ENCODE measurements around the gene LSAMP. TPM values are rescaled to one million over a fixed set of nuclear protein-coding genes. Genes with fewer than 3 reads are reported as not detected.

The LSAMP gene
- total RNA-seq, 1 experiment from 2014 or later, result 10.1 TPM

GRCh38 chr3:115989684-115990421 lies 455.4 kb downstream of the LSAMP start:
- CTCF ChIA-PET, result no interaction called here
- Histone ChIP-seq H3K27me3 (replicated peaks; ENCODE audit: insufficient read depth, low read depth, low read length, poor library complexity) (no peaks in the 10 kb centered on the region), H3K36me3 (ENCODE audit: insufficient read depth, low read length, poor library complexity, severe bottlenecking) (no peaks in the 10 kb centered on the region), H3K4me3 (ENCODE audit: low read depth, low read length, poor library complexity, severe bottlenecking) (no peak overlapping the region), H3K27ac (ENCODE audit: low read depth, low read length, poor library complexity, severe bottlenecking) (peak overlapping the region; percentile 17), H3K4me1 (ENCODE audit: insufficient read depth, low read length, poor library complexity, severe bottlenecking) (peaks cover 28% of the 10 kb centered on the region), H3K9me3 (ENCODE audit: low read depth, low read length, poor library complexity, severe bottlenecking) (peaks cover 4% of the 10 kb centered on the region)
- TF ChIP-seq CTCF (conservative IDR thresholded peaks at IDR 0.05; ENCODE audit: low read depth, low read length), result no peak
- TF ChIP-seq EZH2 (IDR thresholded peaks at IDR 0.05; ENCODE audit: borderline replicate concordance, low read depth, low read length, poor library complexity, severe bottlenecking), result no peak
- POLR2A ChIA-PET (ENCODE audit: low non-redundant PET), result no interaction called here
- no TSS peak for BruUV-seq (replicated peaks)
- intact Hi-C loops (cut with micrococcal nuclease; ENCODE audit: unreplicated experiment), result loop anchor here (10.0 kb wide), 1 partner anchor 455 kb away; the partner anchor contains the start of gene LSAMP
- peak; percentile 41 for DNase-seq (ENCODE audit: low spot score)

GRCh38 chr3:115986555-115987207 lies 458.6 kb downstream of the LSAMP start:
- TF ChIP-seq CTCF (conservative IDR thresholded peaks at IDR 0.05; ENCODE audit: low read depth, low read length) (peak; percentile 52), EZH2 (IDR thresholded peaks at IDR 0.05; ENCODE audit: borderline replicate concordance, low read depth, low read length, poor library complexity, severe bottlenecking) (no peak)
- peaks cover 26% of the 10 kb centered on the region for H3K4me1 ChIP-seq (ENCODE audit: insufficient read depth, low read length, poor library complexity, severe bottlenecking)
- H3K27me3 ChIP-seq (replicated peaks; ENCODE audit: insufficient read depth, low read depth, low read length, poor library complexity), result no peaks in the 10 kb centered on the region
- ChIA-PET POLR2A (ENCODE audit: low non-redundant PET) (no interaction called here), CTCF (interaction anchor here (1.0 kb wide), 2 partner anchors 9 to 14 kb away, joined by 3 to 4 read pairs; no protein-coding TSS in a partner anchor)
- BruUV-seq (replicated peaks), result no TSS peak
- peak; percentile 65 for DNase-seq (ENCODE audit: low spot score)
- no peak overlapping the region for H3K4me3 ChIP-seq (ENCODE audit: low read depth, low read length, poor library complexity, severe bottlenecking)
- no peak overlapping the region for H3K27ac ChIP-seq (ENCODE audit: low read depth, low read length, poor library complexity, severe bottlenecking)
- no peaks in the 10 kb centered on the region for H3K36me3 ChIP-seq (ENCODE audit: insufficient read depth, low read length, poor library complexity, severe bottlenecking)
- peaks cover 4% of the 10 kb centered on the region for H3K9me3 ChIP-seq (ENCODE audit: low read depth, low read length, poor library complexity, severe bottlenecking)
- intact Hi-C loops (cut with micrococcal nuclease; ENCODE audit: unreplicated experiment), result loop anchor here (10.0 kb wide), 1 partner anchor 458 kb away; the partner anchor contains the start of gene LSAMP

- no peak overlapping the region for H3K4me3 ChIP-seq (ENCODE audit: low read depth, low read length, poor library complexity, severe bottlenecking)
- H3K27ac ChIP-seq (ENCODE audit: low read depth, low read length, poor library complexity, severe bottlenecking), result no peak overlapping the region
- TF ChIP-seq EZH2 (IDR thresholded peaks at IDR 0.05; ENCODE audit: borderline replicate concordance, low read depth, low read length, poor library complexity, severe bottlenecking), result no peak
- TF ChIP-seq CTCF (conservative IDR thresholded peaks at IDR 0.05; ENCODE audit: low read depth, low read length), result no peak
- CTCF ChIA-PET, result no interaction called here
- intact Hi-C loops (cut with micrococcal nuclease; ENCODE audit: unreplicated experiment), result loop anchor here (10.0 kb wide), 1 partner anchor 462 kb away; the partner anchor contains the start of gene LSAMP
- no peak for DNase-seq (ENCODE audit: low spot score)
- no peaks in the 10 kb centered on the region for H3K4me1 ChIP-seq (ENCODE audit: insufficient read depth, low read length, poor library complexity, severe bottlenecking)
- H3K27me3 ChIP-seq (replicated peaks; ENCODE audit: insufficient read depth, low read depth, low read length, poor library complexity), result no peaks in the 10 kb centered on the region
- BruUV-seq (replicated peaks), result no TSS peak
- no peaks in the 10 kb centered on the region for H3K36me3 ChIP-seq (ENCODE audit: insufficient read depth, low read length, poor library complexity, severe bottlenecking)
- POLR2A ChIA-PET (ENCODE audit: low non-redundant PET), result no interaction called here
- H3K9me3 ChIP-seq (ENCODE audit: low read depth, low read length, poor library complexity, severe bottlenecking), result peaks cover 4% of the 10 kb centered on the region
Observed at GRCh38 chr3:115982629-115983028, 462.7 kb downstream of the LSAMP start.

All from A673 (cell line).